HEK293 (cell line): ENCODE measurements around the gene ADD1.

Experiments
- ATF2 ChIP-seq: fragments of 450-650 bp; formaldehyde crosslinking; IDR thresholded peaks from 2 replicates; pipeline ENCODE4 v1.5.1; 2016; ENCODE audit warnings: missing biosample characterization, missing genetic modification characterization, low read depth
- REPIN1 ChIP-seq: fragments of 450-650 bp; formaldehyde crosslinking; IDR thresholded peaks from 2 replicates; pipeline ENCODE4 v1.5.1; 2017; ENCODE audit warnings: missing biosample characterization, missing genetic modification characterization, low read depth
- SP7 ChIP-seq: fragments of 450-650 bp; formaldehyde crosslinking; IDR thresholded peaks from 2 replicates; pipeline ENCODE4 v1.5.1; 2016; ENCODE audit warnings: missing biosample characterization, missing genetic modification characterization
- ZNF114 ChIP-seq: fragments of 450-650 bp; formaldehyde crosslinking; IDR thresholded peaks from 2 replicates; pipeline ENCODE4 v1.5.0; 2017; ENCODE audit warnings: missing biosample characterization, missing genetic modification characterization
- ZNF121 ChIP-seq: fragments of 450-650 bp; formaldehyde crosslinking; IDR thresholded peaks from 2 replicates; pipeline ENCODE4 v1.5.1; 2016; ENCODE audit warnings: missing biosample characterization, missing genetic modification characterization
- ZSCAN18 ChIP-seq: fragments of 450-650 bp; formaldehyde crosslinking; IDR thresholded peaks from 2 replicates; pipeline ENCODE4 v1.5.1; 2016; ENCODE audit warnings: missing biosample characterization, missing genetic modification characterization
- TF ChIP-seq, protein P1 (sequence below): fragments of 450-650 bp; formaldehyde crosslinking; IDR thresholded peaks from 2 replicates; pipeline ENCODE4 v1.5.1; 2016; ENCODE audit warnings: missing biosample characterization, missing genetic modification characterization

DNA sequence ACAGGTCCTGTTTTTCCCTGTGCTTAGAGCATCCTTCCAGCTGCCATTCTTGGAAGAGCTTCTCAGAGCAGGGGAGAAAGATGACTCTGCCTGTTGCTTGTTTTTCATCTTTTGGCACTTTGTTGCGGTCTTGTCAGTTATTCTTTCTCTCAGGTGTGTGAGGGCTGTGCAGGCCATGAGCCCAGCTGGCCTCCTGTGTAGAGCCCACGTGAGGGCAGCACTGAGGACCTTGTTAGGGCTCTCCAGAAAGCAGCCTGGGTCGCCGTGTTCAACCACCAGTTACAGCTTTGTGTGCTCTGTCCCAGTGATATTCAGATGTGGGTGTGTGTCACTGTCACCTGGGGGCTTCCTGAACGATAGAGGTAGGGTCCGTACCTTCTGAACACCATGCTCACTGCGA, 66.8 kb downstream of the ADD1 start:
- TF ChIP-seq ZNF121 (tag by site-specific recombination), result no peak
- no peak for TF ChIP-seq REPIN1 (tag by site-specific recombination)
- TF ChIP-seq, protein P1, sequence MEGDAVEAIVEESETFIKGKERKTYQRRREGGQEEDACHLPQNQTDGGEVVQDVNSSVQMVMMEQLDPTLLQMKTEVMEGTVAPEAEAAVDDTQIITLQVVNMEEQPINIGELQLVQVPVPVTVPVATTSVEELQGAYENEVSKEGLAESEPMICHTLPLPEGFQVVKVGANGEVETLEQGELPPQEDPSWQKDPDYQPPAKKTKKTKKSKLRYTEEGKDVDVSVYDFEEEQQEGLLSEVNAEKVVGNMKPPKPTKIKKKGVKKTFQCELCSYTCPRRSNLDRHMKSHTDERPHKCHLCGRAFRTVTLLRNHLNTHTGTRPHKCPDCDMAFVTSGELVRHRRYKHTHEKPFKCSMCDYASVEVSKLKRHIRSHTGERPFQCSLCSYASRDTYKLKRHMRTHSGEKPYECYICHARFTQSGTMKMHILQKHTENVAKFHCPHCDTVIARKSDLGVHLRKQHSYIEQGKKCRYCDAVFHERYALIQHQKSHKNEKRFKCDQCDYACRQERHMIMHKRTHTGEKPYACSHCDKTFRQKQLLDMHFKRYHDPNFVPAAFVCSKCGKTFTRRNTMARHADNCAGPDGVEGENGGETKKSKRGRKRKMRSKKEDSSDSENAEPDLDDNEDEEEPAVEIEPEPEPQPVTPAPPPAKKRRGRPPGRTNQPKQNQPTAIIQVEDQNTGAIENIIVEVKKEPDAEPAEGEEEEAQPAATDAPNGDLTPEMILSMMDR, result no peak
- TF ChIP-seq ZNF114 (tag by site-specific recombination), result no peak
- TF ChIP-seq ZSCAN18 (tag by site-specific recombination), result no peak
- TF ChIP-seq SP7, result no peak
- no peak for TF ChIP-seq ATF2 (tag by site-specific recombination)
